H54 (cell line): ENCODE measurements around the gene CIITA.
"Not testable (repeated sequence)": the region's sequence is repeated elsewhere in the genome, so short reads cannot be mapped to it uniquely, and the experiment has no call there.

Experiments
- DNase-seq: peaks from one replicate; pipeline ENCODE4 v3.0.0; 2011; ENCODE audit warnings: low spot score, mixed read lengths; ENCODE audit not compliant: insufficient read length
- FAIRE-seq: peaks from 3 replicates; lab custom pipeline; 2011; peaks lifted over from hg19 to GRCh38; lab: Jason Lieb, UNC
- POLR2A ChIP-seq: IDR thresholded peaks from 2 replicates; pipeline ENCODE4 v1.6.1; 2011; ENCODE audit warnings: low read depth, mild to moderate bottlenecking, low read length

CIITA gene

GRCh38 chr16:10876799-10877341 is at the start of gene CIITA:
Gene CIITA (plus strand): TSS chr16:10877202. CDS start chr16:10877331, 129 bp downstream.
- peak; percentile 87 for FAIRE-seq
- DNase-seq = peak; percentile 86
- TF ChIP-seq POLR2A = no peak

- FAIRE-seq = peak; percentile 57
- no peak for TF ChIP-seq POLR2A
- peak; percentile 73 for DNase-seq
Measured at GRCh38 chr16:10827691-10828341, 49.2 kb upstream of the CIITA start.

- DNase-seq = peak; percentile 59
- TF ChIP-seq POLR2A = no peak
- FAIRE-seq = no peak
Measured at GRCh38 chr16:10828851-10829366, 48.1 kb upstream of the CIITA start.

- not testable (repeated sequence) for DNase-seq, FAIRE-seq
Measured at GRCh38 chr16:10829390-10830098, 47.5 kb upstream of the CIITA start.

- not testable (repeated sequence) for FAIRE-seq, DNase-seq
Measured at GRCh38 chr16:10830240-10830639, 46.8 kb upstream of the CIITA start.

- FAIRE-seq = no peak
- no peak for DNase-seq
- TF ChIP-seq POLR2A = no peak
Measured at GRCh38 chr16:10831894-10832886, 44.8 kb upstream of the CIITA start.

- DNase-seq (no peak), FAIRE-seq (no peak)
- no peak for TF ChIP-seq POLR2A
Measured at GRCh38 chr16:10833271-10833670, 43.7 kb upstream of the CIITA start.

GRCh38 chr16:10834130-10834529 is 42.9 kb upstream of the CIITA start:
- TF ChIP-seq POLR2A = no peak
- DNase-seq = no peak
- no peak for FAIRE-seq

GRCh38 chr16:10834766-10835165 is 42.2 kb upstream of the CIITA start:
- no peak for FAIRE-seq
- DNase-seq = no peak
- no peak for TF ChIP-seq POLR2A

GRCh38 chr16:10835281-10835931 is 41.6 kb upstream of the CIITA start:
- TF ChIP-seq POLR2A = no peak
- no peak for FAIRE-seq
- DNase-seq = no peak

- no peak for DNase-seq
- FAIRE-seq = no peak
- no peak for TF ChIP-seq POLR2A
Measured at GRCh38 chr16:10836174-10836853, 40.7 kb upstream of the CIITA start.

- FAIRE-seq (no peak), DNase-seq (no peak)
- TF ChIP-seq POLR2A = no peak
Measured at GRCh38 chr16:10838621-10839278, 38.3 kb upstream of the CIITA start.
